IMR-90 (cell line): ENCODE results near the gene SYCP1. TPM values are rescaled to one million over a fixed set of nuclear protein-coding genes. Genes with fewer than 3 reads are reported as not detected.

Source experiments
- ATAC-seq: fragments of 200-7000 bp; cut with Tn5 transposase; 2 replicates; pipeline ENCODE4 v1.9.1; 2020; ENCODE audit warnings: low read depth, mild to moderate bottlenecking, moderate library complexity
- BruUV-seq: library from RNA; stranded (reverse); fragments of 400-500 nt; replicated peaks from 2 replicates; lab custom pipeline; 2021; lab: Mats Ljungman, UMichigan
- CTCF ChIA-PET: fragments of 300-600 bp; formaldehyde crosslinking; extraction: SDS; loops from one replicate; lab custom pipeline; 2021; ENCODE audit warnings: antibody characterized with exemption; lab: Yijun Ruan, JAX
- POLR2A ChIA-PET: fragments of 300-600 bp; sonication (Branson Sonifier 250); formaldehyde crosslinking; loops from one replicate; lab custom pipeline; 2022; ENCODE audit warnings: antibody characterized with exemption; ENCODE audit not compliant: unreplicated experiment; lab: Charles Lee
- DNase-seq: peaks from one replicate; pipeline ENCODE4 v3.0.0; 2013
- H2AFZ ChIP-seq: replicated peaks from 2 replicates; pipeline ENCODE3; 2013; ENCODE audit warnings: low read length, mild to moderate bottlenecking; ENCODE audit not compliant: poor library complexity
- H2AK5ac ChIP-seq: 2 replicates; pipeline ENCODE4 v1.6.1; 2013; ENCODE audit warnings: low read depth, low read length, inconsistent platforms
- H2AK9ac ChIP-seq: replicated peaks from 2 replicates; pipeline ENCODE3; 2013; ENCODE audit warnings: mild to moderate bottlenecking, low read depth, low read length, moderate library complexity; ENCODE audit not compliant: poor library complexity
- H2BK120ac ChIP-seq: 2 replicates; pipeline ENCODE4 v1.6.1; 2013; ENCODE audit warnings: low read depth, low read length, inconsistent platforms
- H2BK15ac ChIP-seq: 3 replicates; pipeline ENCODE4 v1.6.1; 2013; ENCODE audit warnings: low read depth, low read length, inconsistent platforms
- H2BK20ac ChIP-seq: 2 replicates; pipeline ENCODE4 v1.6.1; 2013; ENCODE audit warnings: low read depth, mild to moderate bottlenecking, inconsistent platforms, low read length, moderate library complexity
- H2BK5ac ChIP-seq: 2 replicates; pipeline ENCODE4 v1.6.1; 2013; ENCODE audit warnings: mild to moderate bottlenecking, low read depth, low read length, inconsistent platforms; ENCODE audit not compliant: poor library complexity, severe bottlenecking
- H3K14ac ChIP-seq: replicated peaks from 2 replicates; pipeline ENCODE4 v1.6.1; 2013; ENCODE audit warnings: low read depth, low read length, inconsistent platforms
- H3K18ac ChIP-seq: 2 replicates; pipeline ENCODE4 v1.6.1; 2013; ENCODE audit warnings: low read depth, low read length, control low read depth
- H3K23ac ChIP-seq: 2 replicates; pipeline ENCODE4 v1.6.1; 2013; ENCODE audit warnings: low read depth, low read length, inconsistent platforms
- H3K27ac ChIP-seq: 2 replicates; pipeline ENCODE4 v1.5.1; 2013; ENCODE audit warnings: mild to moderate bottlenecking, control low read depth, low read length; ENCODE audit not compliant: insufficient read depth
- H3K27me3 ChIP-seq: 2 replicates; pipeline ENCODE4 v1.6.1; 2013; ENCODE audit warnings: low read length; ENCODE audit not compliant: control insufficient read depth, insufficient read depth
- H3K36me3 ChIP-seq: 2 replicates; pipeline ENCODE4 v1.6.1; 2013; ENCODE audit warnings: low read length, mixed read lengths; ENCODE audit not compliant: control insufficient read depth, insufficient read depth
- H3K4ac ChIP-seq: 2 replicates; pipeline ENCODE4 v1.6.1; 2013; ENCODE audit warnings: low read depth, low read length, inconsistent platforms
- H3K4me1 ChIP-seq: 2 replicates; pipeline ENCODE4 v1.6.1; 2013; ENCODE audit warnings: low read length, mixed read lengths; ENCODE audit not compliant: control insufficient read depth, insufficient read depth
- H3K4me2 ChIP-seq: 2 replicates; pipeline ENCODE4 v1.6.1; 2013; ENCODE audit warnings: low read depth, mild to moderate bottlenecking, control low read depth, low read length, moderate library complexity
- H3K4me3 ChIP-seq: 2 replicates; pipeline ENCODE4 v1.5.1; 2013; ENCODE audit warnings: low read depth, mild to moderate bottlenecking, control low read depth, low read length, moderate library complexity; ENCODE audit not compliant: insufficient read depth
- H3K56ac ChIP-seq: 2 replicates; pipeline ENCODE4 v1.6.1; 2013; ENCODE audit warnings: low read length, inconsistent platforms; ENCODE audit not compliant: insufficient read depth; ENCODE audit errors: extremely low read depth
- H3K79me1 ChIP-seq, 2 experiments: 2 replicates each; pipeline ENCODE4 v1.6.1; 2013; ENCODE audit warnings: low read length in 2 of 2, inconsistent platforms in 1 of 2, low read depth in 1 of 2
- H3K9ac ChIP-seq: 2 replicates; pipeline ENCODE4 v1.6.1; 2013; ENCODE audit warnings: low read depth, low read length, control low read depth
- H3K9me1 ChIP-seq: 2 replicates; pipeline ENCODE4 v1.6.1; 2013; ENCODE audit warnings: low read length, inconsistent platforms; ENCODE audit not compliant: insufficient read depth
- H3K9me3 ChIP-seq: 2 replicates; pipeline ENCODE4 v1.6.1; 2013; ENCODE audit warnings: low read length; ENCODE audit not compliant: control insufficient read depth, insufficient read depth
- H4K20me1 ChIP-seq: 2 replicates; pipeline ENCODE4 v1.6.1; 2013; ENCODE audit warnings: low read length, inconsistent platforms; ENCODE audit not compliant: insufficient read depth
- H4K5ac ChIP-seq: 2 replicates; pipeline ENCODE4 v1.6.1; 2013; ENCODE audit warnings: mild to moderate bottlenecking, low read depth, low read length, control low read depth
- H4K8ac ChIP-seq, 2 experiments: 2 replicates each; pipeline ENCODE4 v1.6.1; 2013; ENCODE audit warnings: low read depth in 2 of 2, low read length in 2 of 2, control low read depth in 1 of 2, inconsistent platforms in 1 of 2
- H4K91ac ChIP-seq: 2 replicates; pipeline ENCODE4 v1.6.1; 2013; ENCODE audit warnings: low read depth, low read length, inconsistent platforms; ENCODE audit not compliant: insufficient read depth
- BHLHE40 ChIP-seq: fragments of 150-350 bp; IDR thresholded peaks from 2 replicates; pipeline ENCODE4 v1.6.1; 2016; ENCODE audit warnings: mild to moderate bottlenecking, low read depth, low read length
- CEBPB ChIP-seq: IDR thresholded peaks from 2 replicates; pipeline ENCODE4 v1.6.1; 2012; ENCODE audit warnings: low read depth, low read length, improper control_type of control experiment
- CHD1 ChIP-seq: IDR thresholded peaks from 2 replicates; pipeline ENCODE4 v1.6.1; 2012; ENCODE audit warnings: low read depth, low read length, improper control_type of control experiment
- CTCF ChIP-seq: conservative IDR thresholded peaks from 2 replicates; pipeline ENCODE4 v1.5.1; 2012; ENCODE audit warnings: mild to moderate bottlenecking, low read depth, low read length, improper control_type of control experiment
- FOS ChIP-seq: fragments of 150-350 bp; IDR thresholded peaks from 2 replicates; pipeline ENCODE4 v1.6.1; 2016; ENCODE audit warnings: low read depth, low read length
- MAFK ChIP-seq: IDR thresholded peaks from 2 replicates; pipeline ENCODE4 v1.6.1; 2012; ENCODE audit warnings: low read depth, low read length, improper control_type of control experiment
- MAZ ChIP-seq: IDR thresholded peaks from 2 replicates; pipeline ENCODE4 v1.6.1; 2012; ENCODE audit warnings: low read depth, mild to moderate bottlenecking, low read length, improper control_type of control experiment, moderate library complexity, borderline replicate concordance
- MXI1 ChIP-seq: IDR thresholded peaks from 2 replicates; pipeline ENCODE4 v1.6.1; 2012; ENCODE audit warnings: low read depth, mild to moderate bottlenecking, low read length, moderate library complexity, borderline replicate concordance
- NFE2L2 ChIP-seq: fragments of 150-350 bp; IDR thresholded peaks from 2 replicates; pipeline ENCODE4 v1.6.1; 2016; ENCODE audit warnings: low read depth, mild to moderate bottlenecking, low read length
- POLR2A ChIP-seq: IDR thresholded peaks from 2 replicates; pipeline ENCODE4 v1.6.1; 2012; ENCODE audit warnings: mild to moderate bottlenecking, low read depth, low read length
- RAD21 ChIP-seq: IDR thresholded peaks from 2 replicates; pipeline ENCODE4 v1.6.1; 2012; ENCODE audit warnings: low read length, improper control_type of control experiment
- RCOR1 ChIP-seq: IDR thresholded peaks from 2 replicates; pipeline ENCODE4 v1.6.1; 2012; ENCODE audit warnings: mild to moderate bottlenecking, low read length, improper control_type of control experiment; ENCODE audit not compliant: insufficient replicate concordance
- RFX5 ChIP-seq: IDR thresholded peaks from 2 replicates; pipeline ENCODE4 v1.8.0; 2012; ENCODE audit warnings: low read depth, mild to moderate bottlenecking, low read length, moderate library complexity
- SMC3 ChIP-seq: fragments of 150-350 bp; IDR thresholded peaks from 2 replicates; pipeline ENCODE4 v1.6.1; 2016; ENCODE audit warnings: low read depth, mild to moderate bottlenecking, antibody characterized with exemption, low read length, moderate library complexity
- USF2 ChIP-seq: fragments of 150-350 bp; IDR thresholded peaks from 2 replicates; pipeline ENCODE4 v1.6.1; 2017; ENCODE audit warnings: mild to moderate bottlenecking, antibody characterized with exemption, low read length, low read depth
- WGBS, 2 experiments: methylation state at CpG; one replicate each; pipeline versions ENCODE4 v1.1.5 to v1.1.7; 2013; ENCODE audit warnings: missing lambda C conversion rate in 2 of 2; ENCODE audit not compliant: insufficient read length in 1 of 2; ENCODE audit errors: extremely low coverage in 2 of 2; 5-methylcytosine and 5-hydroxymethylcytosine counted together
- dilution Hi-C: fragments of 300-500 bp; cut with HindIII; formaldehyde crosslinking; loops from one replicate; pipeline ENCODE4 v1.14.3; 2018; ENCODE audit warnings: low sequenced_read_pairs; ENCODE audit not compliant: unreplicated experiment
- in situ Hi-C: fragments of 300-500 bp; cut with MboI; formaldehyde crosslinking; loops from 3 replicates; pipeline ENCODE4 v1.14.3; 2019; ENCODE audit warnings: low sequenced_read_pairs, inconsistent platforms, mixed read lengths
- intact Hi-C: fragments of 100-400 bp; cut with micrococcal nuclease; formaldehyde crosslinking; loops from 2 replicates; pipeline ENCODE4 v1.10.0; 2022
- polyA plus RNA-seq, 3 experiments: library from polyadenylated mRNA; depleted of rRNA; stranded (reverse); fragments of >200 nt; gene quantifications; 2 replicates each; pipeline ENCODE4 v1.2.3, GENCODE V29; 2012; ENCODE audit warnings: low replicate concordance in 1 of 3
- total RNA-seq: library from RNA; depleted of rRNA; stranded (reverse); fragments of >200 nt; gene quantifications from 2 replicates; pipeline ENCODE4 v1.2.3, GENCODE V29; 2012
- TF ChIP-seq, protein P1 (sequence below): fragments of 150-350 bp; IDR thresholded peaks from 2 replicates; pipeline ENCODE4 v1.6.1; 2016; ENCODE audit warnings: low read depth, mild to moderate bottlenecking, low read length, moderate library complexity, borderline replicate concordance

SYCP1 gene
- total and polyA plus RNA-seq, 2 of the 4 experiments (the other 2 are of a cell fraction): not detected

DNA sequence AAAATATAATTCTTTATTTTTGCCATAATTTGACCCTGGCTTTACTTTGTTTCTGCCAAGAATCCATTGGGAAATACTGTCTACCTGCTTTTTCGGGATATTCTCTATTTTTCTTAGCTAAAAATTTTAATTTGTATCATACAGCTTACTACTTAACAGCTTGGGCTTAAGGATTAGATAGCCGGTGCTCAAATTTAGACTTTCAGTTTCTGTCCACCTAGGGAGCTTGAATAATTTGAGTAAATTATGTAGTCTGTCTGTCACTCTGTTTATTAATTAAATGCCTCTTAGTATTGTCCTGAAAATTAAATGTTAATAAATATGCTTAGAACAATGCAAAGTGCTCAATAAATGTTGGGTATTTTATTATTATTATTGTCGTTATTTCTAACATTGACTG, 6.7 kb downstream of the SYCP1 start:
- Histone ChIP-seq H3K9me1 (no peaks in the 10 kb centered on the region), H3K4me2 (no peak overlapping the region), H4K5ac (no peak overlapping the region), H3K9ac (no peak overlapping the region), H3K79me1 (no peaks in the 10 kb centered on the region), H2AK5ac (no peak overlapping the region), H3K27ac (no peak overlapping the region), H3K4me3 (no peak overlapping the region), H3K9me3 (no peaks in the 10 kb centered on the region), H3K4ac (no peak overlapping the region), H3K56ac (no peak overlapping the region), H2AFZ (no peak overlapping the region), H4K20me1 (no peaks in the 10 kb centered on the region), H3K4me1 (no peaks in the 10 kb centered on the region), H3K18ac (no peak overlapping the region), H2BK120ac (no peak overlapping the region), H4K91ac (no peak overlapping the region), H3K23ac (no peak overlapping the region), H2AK9ac (no peak overlapping the region), H4K8ac (no peak overlapping the region), H3K36me3 (no peaks in the 10 kb centered on the region), H2BK5ac (no peak overlapping the region), H2BK15ac (no peak overlapping the region), H2BK20ac (no peak overlapping the region), H3K14ac (no peak overlapping the region), H3K27me3 (no peaks in the 10 kb centered on the region)
- CTCF ChIA-PET: interaction anchor here (0.5 kb wide), 1 partner anchor 21 kb away, joined by 3 read pairs; no protein-coding TSS in a partner anchor
- in situ Hi-C loops (no loop called here), intact Hi-C loops (no loop called here), dilution Hi-C loops (no loop called here)
- POLR2A ChIA-PET: no interaction called here
- ATAC-seq: no peak
- WGBS, 2 experiments: no CpG with 5 or more reads among the region's 3 CpGs
- DNase-seq: no peak
- BruUV-seq: no TSS peak
- no peak for TF ChIP-seq POLR2A
- no peak for TF ChIP-seq RCOR1
- TF ChIP-seq, protein P1, sequence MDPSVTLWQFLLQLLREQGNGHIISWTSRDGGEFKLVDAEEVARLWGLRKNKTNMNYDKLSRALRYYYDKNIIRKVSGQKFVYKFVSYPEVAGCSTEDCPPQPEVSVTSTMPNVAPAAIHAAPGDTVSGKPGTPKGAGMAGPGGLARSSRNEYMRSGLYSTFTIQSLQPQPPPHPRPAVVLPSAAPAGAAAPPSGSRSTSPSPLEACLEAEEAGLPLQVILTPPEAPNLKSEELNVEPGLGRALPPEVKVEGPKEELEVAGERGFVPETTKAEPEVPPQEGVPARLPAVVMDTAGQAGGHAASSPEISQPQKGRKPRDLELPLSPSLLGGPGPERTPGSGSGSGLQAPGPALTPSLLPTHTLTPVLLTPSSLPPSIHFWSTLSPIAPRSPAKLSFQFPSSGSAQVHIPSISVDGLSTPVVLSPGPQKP: no peak
- TF ChIP-seq MXI1: no peak
- no peak for TF ChIP-seq USF2
- TF ChIP-seq CEBPB: no peak
- no peak for TF ChIP-seq FOS
- no peak for TF ChIP-seq BHLHE40
- no peak for TF ChIP-seq SMC3
- no peak for TF ChIP-seq NFE2L2
- no peak for TF ChIP-seq MAZ
- TF ChIP-seq RFX5: no peak
- no peak for TF ChIP-seq CHD1
- no peak for TF ChIP-seq RAD21
- TF ChIP-seq CTCF: no peak
- TF ChIP-seq MAFK: no peak
